Measurements from ENCODE around the gene ARMH1.

GRCh38 chr1:44649788-44650158, 24.7 kb upstream of the ARMH1 start:
- TF ChIP-seq EP300 (IDR thresholded peaks at IDR 0.05) (no peak), CTCF (IDR thresholded peaks at IDR 0.05) (no peak), POLR2A (IDR thresholded peaks at IDR 0.05) (no peak)

All from ovary (tissue), 3 donors.